Subcutaneous abdominal adipose tissue (tissue), 5 donors: Measurements from ENCODE around the gene PGM3.

Experiments used
- H3K27ac ChIP-seq: one replicate; pipeline ENCODE4 v1.7.0; 2013; ENCODE audit warnings: low read depth, mild to moderate bottlenecking, inconsistent platforms, low read length, moderate library complexity
- H3K27me3 ChIP-seq, 5 donors: one replicate each; pipeline ENCODE4 v1.7.0; 2013; ENCODE audit warnings: low read length in 5 of 5, inconsistent platforms in 1 of 5; ENCODE audit not compliant: control insufficient read depth in 5 of 5, insufficient read depth in 4 of 5
- H3K36me3 ChIP-seq, 5 donors: one replicate each; pipeline ENCODE4 v1.7.0; 2013; ENCODE audit warnings: low read length in 5 of 5; ENCODE audit not compliant: control insufficient read depth in 5 of 5, insufficient read depth in 5 of 5
- H3K4me1 ChIP-seq, 5 donors: one replicate each; pipeline ENCODE4 v1.7.0; 2013; ENCODE audit warnings: low read length in 5 of 5, mild to moderate bottlenecking in 3 of 5, moderate library complexity in 1 of 5; ENCODE audit not compliant: control insufficient read depth in 5 of 5, insufficient read depth in 5 of 5
- H3K4me3 ChIP-seq, 5 donors: one replicate each; pipeline ENCODE4 v1.7.0; 2013; ENCODE audit warnings: low read length in 5 of 5, low read depth in 1 of 5
- H3K9ac ChIP-seq, 5 donors: one replicate each; pipeline ENCODE4 v1.7.0; 2013; ENCODE audit warnings: low read length in 5 of 5, mild to moderate bottlenecking in 4 of 5, moderate library complexity in 3 of 5
- H3K9me3 ChIP-seq, 5 donors: one replicate each; pipeline ENCODE4 v1.7.0; 2013; ENCODE audit warnings: low read length in 5 of 5; ENCODE audit not compliant: control insufficient read depth in 5 of 5
- donor health status: healthy.
- donor health status: healthy.
- donor health status: healthy.
- donor health status: healthy.
- donor health status: healthy.

Gene PGM3, protein sequence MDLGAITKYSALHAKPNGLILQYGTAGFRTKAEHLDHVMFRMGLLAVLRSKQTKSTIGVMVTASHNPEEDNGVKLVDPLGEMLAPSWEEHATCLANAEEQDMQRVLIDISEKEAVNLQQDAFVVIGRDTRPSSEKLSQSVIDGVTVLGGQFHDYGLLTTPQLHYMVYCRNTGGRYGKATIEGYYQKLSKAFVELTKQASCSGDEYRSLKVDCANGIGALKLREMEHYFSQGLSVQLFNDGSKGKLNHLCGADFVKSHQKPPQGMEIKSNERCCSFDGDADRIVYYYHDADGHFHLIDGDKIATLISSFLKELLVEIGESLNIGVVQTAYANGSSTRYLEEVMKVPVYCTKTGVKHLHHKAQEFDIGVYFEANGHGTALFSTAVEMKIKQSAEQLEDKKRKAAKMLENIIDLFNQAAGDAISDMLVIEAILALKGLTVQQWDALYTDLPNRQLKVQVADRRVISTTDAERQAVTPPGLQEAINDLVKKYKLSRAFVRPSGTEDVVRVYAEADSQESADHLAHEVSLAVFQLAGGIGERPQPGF

DNA sequence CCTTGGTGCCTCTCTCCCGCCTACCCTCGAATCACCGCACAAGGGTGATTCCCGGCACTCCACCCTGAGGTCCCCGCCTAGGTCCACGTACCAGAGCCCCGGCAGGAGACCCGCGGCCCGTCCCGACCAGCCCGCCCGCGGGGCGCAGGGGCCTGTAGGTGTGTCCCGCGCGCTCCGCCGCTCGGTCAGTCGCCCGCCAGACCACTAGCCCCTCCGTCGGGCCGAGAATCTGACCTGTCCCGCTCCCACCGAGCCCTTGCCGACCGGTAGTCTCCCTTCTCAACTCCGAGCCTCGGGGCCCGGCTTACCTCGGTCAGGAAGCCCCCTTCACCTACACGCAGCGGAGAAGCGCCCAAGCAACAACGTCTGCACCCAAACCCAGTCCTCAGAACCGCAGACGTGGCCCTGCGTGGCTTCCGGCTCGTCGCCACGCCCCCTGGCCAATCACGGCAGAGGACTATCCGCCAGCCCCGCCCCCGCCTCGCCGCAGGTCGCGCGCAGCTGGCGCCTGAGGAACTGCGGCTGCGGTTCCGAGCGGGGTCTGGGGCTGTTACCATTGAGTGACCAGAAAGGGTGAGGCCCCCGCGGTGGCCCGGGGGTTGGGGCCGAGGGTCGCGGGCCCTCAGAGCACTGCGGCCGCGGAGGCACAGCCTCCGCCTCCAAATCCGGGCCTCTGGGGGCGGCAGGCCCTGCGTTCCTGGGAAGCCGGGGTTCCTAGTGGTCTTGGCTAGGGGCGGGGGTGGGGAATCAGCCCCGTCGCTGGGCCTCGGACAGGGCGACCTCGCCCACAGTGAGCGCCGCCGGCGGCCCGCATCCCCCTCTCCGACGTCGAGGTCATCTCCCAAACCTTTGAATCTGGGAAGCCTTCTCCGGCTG, at the start of gene PGM3, which contains the start of gene RWDD2A:
PGM3 (minus strand) TSS at position 395 of the 876 bp plus-strand sequence. CDS start 2,253 bp downstream, outside the sequence.
RWDD2A (plus strand) TSS at position 487 of the 876 bp plus-strand sequence. CDS start 1,095 bp downstream, outside the sequence.
- H3K27me3 ChIP-seq, result no peaks in the 10 kb centered on the region
- H3K4me3 ChIP-seq, result peak within 1 kb of the TSS; percentile 79 to 94 (median 94)

DNA sequence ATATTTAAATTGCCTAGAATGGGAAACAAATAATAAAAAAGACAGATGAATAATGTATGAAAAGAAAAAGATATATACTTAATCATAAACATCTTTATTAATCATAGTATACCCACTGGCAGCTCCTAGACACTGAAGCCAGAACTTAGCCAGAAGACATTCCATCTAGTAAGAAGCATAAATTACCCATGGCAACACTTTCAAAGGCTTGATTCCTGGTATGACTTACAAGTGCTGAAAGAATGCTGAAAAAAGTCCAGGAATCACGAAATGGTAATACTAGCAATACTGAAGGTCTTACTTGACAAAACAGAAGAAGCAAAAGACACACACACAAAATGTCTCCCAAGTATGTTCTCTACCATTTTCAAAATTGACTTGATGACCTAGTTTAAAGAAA, 38.1 kb upstream of the PGM3 start:
- no peak overlapping the region for H3K4me3 ChIP-seq
- peaks cover 0 to 4% (median 0%) of the 10 kb centered on the region in 5 donors for H3K4me1 ChIP-seq
- no peaks in the 10 kb centered on the region for H3K27me3 ChIP-seq
- H3K9ac ChIP-seq, result no peak overlapping the region
- H3K36me3 ChIP-seq, result peaks cover 0 to 21% (median 6%) of the 10 kb centered on the region in 5 donors
- no peaks in the 10 kb centered on the region for H3K9me3 ChIP-seq
- H3K27ac ChIP-seq, result no peak overlapping the region

More for the DNA sequence above, at the start of gene PGM3, which contains the start of gene RWDD2A:
- peaks cover 4 to 22% (median 13%) of the 10 kb centered on the region in 5 donors for H3K36me3 ChIP-seq
- H3K27ac ChIP-seq, result peak within 1 kb of the TSS; percentile 91
- H3K9me3 ChIP-seq, result no peaks in the 10 kb centered on the region
- H3K4me1 ChIP-seq, result peaks cover 0 to 34% (median 23%) of the 10 kb centered on the region in 5 donors
- H3K9ac ChIP-seq, result peak within 1 kb of the TSS; percentile 69 to 98 (median 92)

DNA sequence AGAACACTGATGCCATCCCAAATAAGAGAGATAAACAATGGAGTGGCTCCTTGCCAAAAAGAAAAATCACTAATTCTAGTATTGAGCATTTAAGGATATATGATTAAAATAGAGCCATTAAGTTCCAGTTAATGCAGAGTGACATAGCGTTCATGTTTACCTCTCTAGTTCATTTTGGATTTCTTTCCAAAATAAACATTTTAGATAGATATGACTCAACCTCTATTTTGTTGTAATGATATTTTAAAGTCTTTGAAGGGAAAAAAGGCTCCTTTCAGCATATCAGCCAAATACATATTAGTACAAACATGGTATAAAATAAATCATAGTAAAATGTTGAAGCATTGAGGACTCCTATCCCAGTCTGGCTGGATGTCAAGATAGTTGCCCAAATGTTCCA, 33.5 kb upstream of the PGM3 start:
- Histone ChIP-seq H3K4me1 (peaks cover 0 to 4% (median 0%) of the 10 kb centered on the region in 5 donors), H3K36me3 (peaks cover 6 to 30% (median 19%) of the 10 kb centered on the region in 5 donors), H3K9ac (no peak overlapping the region), H3K9me3 (no peaks in the 10 kb centered on the region), H3K4me3 (no peak overlapping the region), H3K27ac (no peak overlapping the region), H3K27me3 (no peaks in the 10 kb centered on the region)

DNA sequence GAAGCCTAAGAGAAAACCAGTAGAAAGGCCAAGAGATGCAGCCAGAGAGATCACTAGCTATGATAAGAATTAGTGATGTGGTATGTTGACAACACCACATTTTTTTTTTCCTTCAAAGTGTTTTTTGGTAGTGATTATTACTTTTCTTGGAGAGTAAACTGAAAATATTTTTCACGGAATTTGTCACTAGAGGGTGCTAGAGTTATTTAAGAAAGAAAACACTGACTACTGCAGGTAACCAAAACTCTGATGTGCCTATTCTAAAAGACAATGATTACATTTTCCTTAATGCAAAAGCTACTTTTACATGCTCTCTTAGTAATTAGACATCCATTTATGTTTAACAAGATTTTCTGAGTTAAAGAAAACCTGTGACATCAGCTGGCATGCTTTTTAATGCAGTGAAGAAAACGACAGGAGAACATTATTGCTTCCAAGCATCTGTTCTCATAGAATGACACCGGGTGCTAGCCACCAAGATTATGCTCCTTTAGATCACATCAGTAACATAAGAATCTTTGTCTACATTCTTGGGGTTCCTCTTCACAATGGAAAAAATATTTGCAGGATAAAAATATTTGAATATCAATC, 28.9 kb upstream of the PGM3 start:
- no peaks in the 10 kb centered on the region for H3K9me3 ChIP-seq
- H3K9ac ChIP-seq, result no peak overlapping the region
- no peak overlapping the region for H3K4me3 ChIP-seq
- H3K27me3 ChIP-seq, result no peaks in the 10 kb centered on the region
- no peak overlapping the region for H3K27ac ChIP-seq
- H3K4me1 ChIP-seq, result no peaks in the 10 kb centered on the region
- peaks cover 6 to 27% (median 25%) of the 10 kb centered on the region in 5 donors for H3K36me3 ChIP-seq

DNA sequence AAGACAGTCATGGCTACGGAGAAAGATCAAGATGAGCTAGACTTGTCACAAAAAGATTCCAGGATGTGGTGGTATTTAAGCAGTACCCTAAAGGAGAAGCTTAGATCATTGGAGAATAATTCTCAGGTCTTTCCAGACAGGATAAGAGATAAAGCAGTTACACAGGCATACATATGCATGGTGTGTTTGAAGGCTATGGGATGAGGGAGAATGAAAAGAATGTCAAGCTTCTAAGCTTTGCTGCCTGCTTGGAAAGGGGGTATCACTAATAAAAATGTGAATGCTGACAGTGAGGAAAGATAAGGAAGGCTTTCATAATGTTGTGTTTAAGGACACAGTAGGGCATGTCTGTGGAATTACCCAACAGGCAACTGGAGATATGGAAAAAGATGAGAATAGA, 28.2 kb upstream of the PGM3 start:
- no peaks in the 10 kb centered on the region for H3K27me3 ChIP-seq
- peaks cover 6 to 32% (median 25%) of the 10 kb centered on the region in 5 donors for H3K36me3 ChIP-seq
- no peaks in the 10 kb centered on the region for H3K4me1 ChIP-seq
- H3K27ac ChIP-seq, result no peak overlapping the region
- H3K4me3 ChIP-seq, result no peak overlapping the region
- no peak overlapping the region for H3K9ac ChIP-seq
- no peaks in the 10 kb centered on the region for H3K9me3 ChIP-seq

DNA sequence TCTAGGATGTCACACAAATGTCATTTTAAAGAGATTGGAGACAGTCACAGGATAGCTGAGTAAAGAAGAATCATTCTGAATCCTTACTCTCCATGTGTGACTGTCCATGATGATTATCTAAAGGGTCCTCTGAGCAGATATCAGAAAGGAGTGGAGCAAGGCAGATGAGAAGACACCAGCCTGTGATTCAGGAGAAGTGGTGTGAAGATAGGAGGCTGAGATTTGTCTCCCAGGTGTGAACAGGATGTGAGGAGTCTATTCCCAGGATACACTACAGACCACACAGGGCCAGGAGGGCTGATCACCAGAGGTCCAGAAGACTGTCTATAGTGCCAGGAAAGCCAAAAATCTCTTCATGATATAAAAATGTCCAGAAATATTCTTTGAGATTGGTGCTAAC, 27.1 kb upstream of the PGM3 start:
- no peaks in the 10 kb centered on the region for H3K9me3 ChIP-seq
- H3K9ac ChIP-seq, result peak overlapping the region in 1 of 5 donors; percentile 52
- no peak overlapping the region for H3K27ac ChIP-seq
- no peaks in the 10 kb centered on the region for H3K27me3 ChIP-seq
- peaks cover 0 to 5% (median 0%) of the 10 kb centered on the region in 5 donors for H3K4me1 ChIP-seq
- H3K36me3 ChIP-seq, result peaks cover 6 to 32% (median 32%) of the 10 kb centered on the region in 5 donors
- H3K4me3 ChIP-seq, result no peak overlapping the region

DNA sequence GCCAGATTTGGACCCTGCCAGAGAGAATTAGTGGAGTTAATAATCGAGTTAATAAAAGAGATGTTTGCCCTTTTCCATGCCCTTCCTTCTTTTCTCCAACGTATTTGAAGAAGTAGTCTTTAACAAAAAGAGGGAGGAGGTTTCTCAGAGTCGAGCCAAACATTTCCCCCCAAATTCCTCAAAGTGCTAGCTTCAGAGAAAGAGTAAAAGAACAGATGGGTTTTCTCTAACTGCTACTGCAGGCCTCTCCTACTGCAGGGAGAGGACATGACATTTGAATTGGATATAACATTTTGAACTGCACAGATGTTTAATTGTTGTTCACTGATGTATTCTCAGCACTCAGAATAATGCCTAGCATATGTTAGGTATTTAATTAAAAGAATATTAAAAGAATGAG, 25.6 kb upstream of the PGM3 start:
- Histone ChIP-seq H3K4me3 (no peak overlapping the region), H3K4me1 (peaks cover 0 to 8% (median 0%) of the 10 kb centered on the region in 5 donors), H3K27me3 (no peaks in the 10 kb centered on the region), H3K9ac (no peak overlapping the region), H3K9me3 (no peaks in the 10 kb centered on the region), H3K27ac (no peak overlapping the region), H3K36me3 (peaks cover 3 to 31% (median 30%) of the 10 kb centered on the region in 5 donors)

DNA sequence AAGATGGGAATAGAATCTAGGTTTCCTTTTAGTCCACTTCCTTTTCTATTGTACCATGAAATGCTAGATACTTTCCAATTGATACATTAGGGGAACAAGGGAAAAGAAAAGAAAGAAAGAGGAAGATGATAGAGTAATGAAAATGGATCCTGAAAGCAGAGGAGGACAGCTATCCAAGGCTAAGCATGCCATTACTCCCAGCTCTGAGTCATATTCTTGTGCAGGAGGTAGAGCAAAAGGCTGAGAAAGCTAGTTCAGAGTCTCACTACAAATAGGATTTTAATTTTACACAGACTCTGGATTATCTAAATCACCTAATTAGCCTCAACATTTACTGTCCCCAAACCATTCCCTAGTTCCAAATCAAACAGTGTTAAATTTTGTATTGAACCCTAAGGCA, 23.7 kb upstream of the PGM3 start:
- Histone ChIP-seq H3K27ac (no peak overlapping the region), H3K4me1 (peaks cover 0 to 8% (median 0%) of the 10 kb centered on the region in 5 donors), H3K4me3 (no peak overlapping the region), H3K9ac (no peak overlapping the region), H3K27me3 (no peaks in the 10 kb centered on the region), H3K9me3 (no peaks in the 10 kb centered on the region), H3K36me3 (peaks cover 0 to 25% (median 18%) of the 10 kb centered on the region in 5 donors)
